Panc1 (cell line): ENCODE data around the gene ZSWIM8. TPM values are rescaled to one million over a fixed set of nuclear protein-coding genes. Genes with fewer than 3 reads are reported as not detected.
A peak's percentile ranks its signal among the peaks of the same experiment; 100 is the strongest.
"Not testable (repeated sequence)": the region's sequence is repeated elsewhere in the genome, so short reads cannot be mapped to it uniquely, and the experiment has no call there.

ENCODE experiments used
- ATAC-seq: fragments of 200-7000 bp; cut with Tn5 transposase; 2 replicates; pipeline ENCODE4 v1.9.1; 2020; ENCODE audit warnings: mild to moderate bottlenecking, moderate library complexity
- BruUV-seq: library from RNA; stranded (reverse); fragments of 400-500 nt; replicated peaks from 2 replicates; lab custom pipeline; 2021; lab: Mats Ljungman, UMichigan
- CTCF ChIA-PET: fragments of 300-600 bp; sonication (Branson Sonifier 250); formaldehyde crosslinking; loops from one replicate; lab custom pipeline; 2022; ENCODE audit warnings: antibody characterized with exemption; lab: Charles Lee
- POLR2A ChIA-PET: fragments of 300-600 bp; sonication (Branson Sonifier 250); formaldehyde crosslinking; loops from one replicate; lab custom pipeline; 2022; ENCODE audit warnings: antibody characterized with exemption; lab: Charles Lee
- DNase-seq: peaks from one replicate; pipeline ENCODE4 v3.0.0-alpha.2; 2010; ENCODE audit warnings: low read depth, low spot score
- H3K27ac ChIP-seq: 2 replicates; pipeline ENCODE4 v1.5.1; 2011; ENCODE audit warnings: mild to moderate bottlenecking, low read length, inconsistent platforms
- H3K27me3 ChIP-seq: fragments of 200-500 bp; sonication (Bioruptor generic); 2 replicates; pipeline ENCODE4 v1.6.0; 2014; ENCODE audit warnings: low read length, inconsistent platforms; ENCODE audit not compliant: control insufficient read depth, insufficient read depth
- H3K36me3 ChIP-seq: fragments of 200-500 bp; sonication (Bioruptor generic); 2 replicates; pipeline ENCODE4 v1.5.1; 2014; ENCODE audit warnings: inconsistent platforms, mild to moderate bottlenecking, low read length, moderate library complexity; ENCODE audit not compliant: control insufficient read depth, insufficient read depth
- H3K4me1 ChIP-seq: 2 replicates; pipeline ENCODE4 v1.5.1; 2011; ENCODE audit warnings: inconsistent platforms, mild to moderate bottlenecking, low read length, moderate library complexity; ENCODE audit not compliant: control insufficient read depth, insufficient read depth
- H3K4me3 ChIP-seq, 2 experiments: 2 replicates each; pipeline ENCODE4 v1.5.1; 2011 to 2012; ENCODE audit warnings: low read depth in 2 of 2, low read length in 2 of 2, mild to moderate bottlenecking in 2 of 2, inconsistent platforms in 1 of 2, moderate library complexity in 1 of 2
- H3K9me3 ChIP-seq: fragments of 200-500 bp; sonication (Bioruptor generic); 2 replicates; pipeline ENCODE4 v1.5.1; 2014; ENCODE audit warnings: low read depth, mild to moderate bottlenecking, inconsistent platforms, low read length, moderate library complexity; ENCODE audit not compliant: control insufficient read depth, insufficient read depth
- CTCF ChIP-seq: fragments of 450-650 bp; IDR thresholded peaks from 2 replicates; pipeline ENCODE4 v1.5.1; 2017; ENCODE audit warnings: mild to moderate bottlenecking
- POLR2AphosphoS5 ChIP-seq: IDR thresholded peaks from 2 replicates; pipeline ENCODE4 v1.6.1; 2012; ENCODE audit warnings: mild to moderate bottlenecking, low read depth, low read length, moderate library complexity
- REST ChIP-seq, 2 experiments: IDR thresholded peaks; 2 replicates each; pipeline ENCODE4 v1.6.1; 2011 to 2012; ENCODE audit warnings: low read depth in 2 of 2, control low read depth in 1 of 2, low read length in 1 of 2, mild to moderate bottlenecking in 1 of 2, moderate library complexity in 1 of 2; ENCODE audit not compliant: insufficient read depth in 1 of 2
- SIN3A ChIP-seq: IDR thresholded peaks from 2 replicates; pipeline ENCODE4 v1.6.1; 2012; ENCODE audit warnings: low read depth, mild to moderate bottlenecking, low read length, moderate library complexity, borderline replicate concordance; ENCODE audit not compliant: insufficient read depth
- TCF7L2 ChIP-seq: IDR thresholded peaks from 2 replicates; pipeline ENCODE4 v1.6.1; 2011; ENCODE audit warnings: mild to moderate bottlenecking, low read depth, low read length, inconsistent platforms
- in situ Hi-C: cut with HindIII; loops from 2 replicates; pipeline ENCODE4 v1.10.0; 2016; ENCODE audit warnings: low sequenced_read_pairs, low pct_unique_long_range_greater_than_20kb
- intact Hi-C: fragments of 100-400 bp; cut with micrococcal nuclease; formaldehyde crosslinking; loops from one replicate; pipeline ENCODE4 v1.10.0; 2022; ENCODE audit not compliant: unreplicated experiment
- total RNA-seq: library from RNA; stranded (reverse); gene quantifications from one replicate; pipeline ENCODE4 v1.2.1, GENCODE V29; 2021; ENCODE audit not compliant: unreplicated experiment

The ZSWIM8 gene
- total RNA-seq, 1 experiment from 2014 or later = 109 TPM

GRCh38 chr10:73828161-73828560 is 42.8 kb downstream of the ZSWIM8 start:
- Histone ChIP-seq H3K36me3 (no peaks in the 10 kb centered on the region), H3K4me3 (no peak overlapping the region), H3K9me3 (no peaks in the 10 kb centered on the region), H3K27me3 (no peaks in the 10 kb centered on the region), H3K4me1 (no peaks in the 10 kb centered on the region), H3K27ac (no peak overlapping the region)
- no TSS peak for BruUV-seq
- no peak for TF ChIP-seq REST (IDR thresholded peaks at IDR 0.05; ENCODE audit: insufficient read depth in 1 of 2, low read depth in 2 of 2, low read length in 1 of 2)
- no peak for TF ChIP-seq TCF7L2
- no peak for TF ChIP-seq POLR2AphosphoS5
- DNase-seq = no peak
- POLR2A ChIA-PET = no interaction called here
- CTCF ChIA-PET = no interaction called here
- intact Hi-C loops = no loop called here
- in situ Hi-C loops = no loop called here
- 0 out of 2 replicates have a peak, but pooled peaks have one; percentile 27 for ATAC-seq

- BruUV-seq, H3K4me3 ChIP-seq, H3K27me3 ChIP-seq, CTCF ChIA-PET, H3K36me3 ChIP-seq, H3K27ac ChIP-seq, H3K9me3 ChIP-seq, ATAC-seq, POLR2A ChIA-PET, in situ Hi-C loops, DNase-seq, H3K4me1 ChIP-seq, intact Hi-C loops: not testable (repeated sequence)
These were observed 43.7 kb downstream of the ZSWIM8 start for GRCh38 chr10:73829090-73829489.

- H3K4me1 ChIP-seq = no peaks in the 10 kb centered on the region
- H3K36me3 ChIP-seq = no peaks in the 10 kb centered on the region; the same call in 1 of the 2 replicates
- BruUV-seq = no TSS peak
- intact Hi-C loops = no loop called here
- H3K27me3 ChIP-seq = no peaks in the 10 kb centered on the region
- H3K27ac ChIP-seq = no peak overlapping the region
- no peak for DNase-seq
- CTCF ChIA-PET = no interaction called here
- POLR2A ChIA-PET = no interaction called here
- in situ Hi-C loops = no loop called here
- no peak overlapping the region for H3K4me3 ChIP-seq
- no peak for TF ChIP-seq CTCF
- TF ChIP-seq REST (IDR thresholded peaks at IDR 0.05; ENCODE audit: insufficient read depth in 1 of 2, low read depth in 2 of 2, low read length in 1 of 2) = no peak
- TF ChIP-seq POLR2AphosphoS5 = no peak
- TF ChIP-seq SIN3A = no peak
- TF ChIP-seq TCF7L2 = no peak
- no peak for ATAC-seq
- no peaks in the 10 kb centered on the region for H3K9me3 ChIP-seq
These were observed 51.1 kb downstream of the ZSWIM8 start for GRCh38 chr10:73836427-73836980.
